GM10248 (cell line): ENCODE data around the gene ATP2B3.

ENCODE experiments used
- CTCF ChIA-PET: fragments of 300-600 bp; sonication (Branson Sonifier 250); formaldehyde crosslinking; extraction: SDS; loops from one replicate; lab custom pipeline; 2021; ENCODE audit warnings: antibody characterized with exemption; lab: Yijun Ruan, JAX
- POLR2A ChIA-PET: fragments of 350-650 bp; sonication (Branson Sonifier 250); formaldehyde crosslinking; extraction: SDS; loops from one replicate; lab custom pipeline; 2020; ENCODE audit warnings: antibody characterized with exemption; lab: Yijun Ruan, JAX
- DNase-seq: peaks from one replicate; pipeline ENCODE4 v3.0.0; 2012; ENCODE audit errors: extremely low spot score
- CTCF ChIP-seq: IDR thresholded peaks from 2 replicates; pipeline ENCODE4 v1.5.1; 2012; ENCODE audit warnings: mild to moderate bottlenecking, low read depth; ENCODE audit errors: extremely low read depth, missing control alignments, control extremely low read depth

Gene ATP2B3

GRCh38 chrX:153612413-153612812 is 95.0 kb downstream of the ATP2B3 start:
- POLR2A ChIA-PET, result no interaction called here
- no peak for DNase-seq
- no peak for TF ChIP-seq CTCF
- CTCF ChIA-PET, result interaction anchor here (1.5 to 2.1 kb wide), 3 partner anchors 9 to 55 kb away, joined by 3 to 8 read pairs (median 3); no protein-coding TSS in a partner anchor

GRCh38 chrX:153614818-153615217 is 97.4 kb downstream of the ATP2B3 start:
- CTCF ChIA-PET, result no interaction called here
- no peak for DNase-seq
- no peak for TF ChIP-seq CTCF
- POLR2A ChIA-PET, result no interaction called here

GRCh38 chrX:153620576-153620975 is 103.1 kb downstream of the ATP2B3 start:
- ChIA-PET POLR2A (no interaction called here), CTCF (no interaction called here)
- no peak for TF ChIP-seq CTCF
- DNase-seq, result no peak

DNA sequence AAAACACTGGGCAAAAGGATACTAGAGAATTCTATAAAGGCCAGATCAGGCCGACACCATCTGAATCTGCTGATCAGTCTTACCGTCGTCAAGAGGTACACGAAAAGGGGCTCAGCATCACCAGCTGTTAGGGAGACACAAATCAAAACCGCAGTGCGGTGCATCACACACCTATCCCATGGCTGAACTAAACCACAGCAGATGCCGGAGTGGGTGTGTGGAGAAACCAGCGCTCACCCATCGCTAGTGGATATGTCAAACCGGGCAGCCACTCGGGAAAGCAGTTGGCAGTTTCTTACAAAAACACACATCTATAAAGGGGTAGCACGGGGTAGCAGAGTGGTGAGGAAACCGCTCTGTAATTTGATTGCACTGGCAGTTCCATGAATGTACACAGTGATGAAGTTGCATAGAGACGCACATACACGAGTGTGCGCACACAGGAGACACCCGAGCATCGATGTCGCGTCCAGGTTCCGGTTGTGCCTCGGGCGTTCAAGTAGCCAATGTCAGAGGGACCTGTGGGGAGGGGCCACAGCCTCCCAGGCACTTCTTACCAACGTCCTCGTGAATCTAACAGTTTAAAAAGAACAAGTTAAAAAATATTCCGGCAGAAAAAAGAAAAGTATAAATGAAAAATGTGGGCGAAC is 104.6 kb downstream of the ATP2B3 start:
- TF ChIP-seq CTCF, result no peak
- ChIA-PET CTCF (no interaction called here), POLR2A (no interaction called here)
- DNase-seq, result no peak

GRCh38 chrX:153622661-153623309 is 105.3 kb downstream of the ATP2B3 start:
- CTCF ChIA-PET, result no interaction called here
- TF ChIP-seq CTCF, result no peak
- no peak for DNase-seq
- POLR2A ChIA-PET, result no interaction called here

GRCh38 chrX:153623310-153624029 is 106.0 kb downstream of the ATP2B3 start:
- no peak for TF ChIP-seq CTCF
- POLR2A ChIA-PET, result no interaction called here
- CTCF ChIA-PET, result no interaction called here
- no peak for DNase-seq
